A204.1 (cell line): ENCODE results near the gene CRY2.
"Not testable (repeated sequence)": the region's sequence is repeated elsewhere in the genome, so short reads cannot be mapped to it uniquely, and the experiment has no call there.

ENCODE experiments used
- FAIRE-seq: peaks from 2 replicates; lab custom pipeline; 2012; peaks lifted over from hg19 to GRCh38; lab: Jason Lieb, UNC

Gene CRY2

DNA sequence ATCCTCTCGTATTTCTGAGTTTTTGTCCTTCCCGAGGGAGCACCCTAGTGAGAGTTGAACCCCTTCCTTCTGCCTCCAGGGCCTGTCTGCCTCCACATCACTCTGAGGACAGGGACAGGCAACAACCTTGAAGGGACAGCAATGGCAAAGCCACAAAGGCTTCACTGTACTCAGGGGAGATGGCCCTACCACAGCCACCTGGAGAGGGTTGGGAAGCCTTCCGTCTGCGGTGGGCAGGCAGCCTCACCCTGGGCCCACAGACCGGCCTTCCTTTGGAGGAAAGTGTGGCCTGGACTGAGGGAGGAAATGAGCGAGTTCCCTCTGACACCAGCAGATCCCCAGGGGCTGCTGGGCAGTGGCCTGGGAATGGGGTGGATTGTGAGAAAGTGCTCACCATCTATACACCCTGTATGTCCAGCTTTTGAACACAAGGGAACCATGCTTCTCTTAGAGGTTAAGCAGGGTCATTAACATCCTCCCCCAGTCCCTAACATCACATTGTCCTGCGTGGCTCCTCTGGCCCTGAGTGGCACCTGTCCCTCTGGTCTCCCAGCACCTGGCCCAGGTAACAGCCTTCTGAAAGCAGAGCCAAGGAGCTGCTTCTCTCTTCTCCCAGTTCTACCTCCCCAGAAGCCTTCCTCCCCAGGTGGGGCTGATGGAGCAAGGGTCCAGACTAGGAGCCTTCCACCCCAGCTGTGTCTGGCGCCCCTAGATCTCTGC, 35.5 kb upstream of the CRY2 start:
- no peak for FAIRE-seq

DNA sequence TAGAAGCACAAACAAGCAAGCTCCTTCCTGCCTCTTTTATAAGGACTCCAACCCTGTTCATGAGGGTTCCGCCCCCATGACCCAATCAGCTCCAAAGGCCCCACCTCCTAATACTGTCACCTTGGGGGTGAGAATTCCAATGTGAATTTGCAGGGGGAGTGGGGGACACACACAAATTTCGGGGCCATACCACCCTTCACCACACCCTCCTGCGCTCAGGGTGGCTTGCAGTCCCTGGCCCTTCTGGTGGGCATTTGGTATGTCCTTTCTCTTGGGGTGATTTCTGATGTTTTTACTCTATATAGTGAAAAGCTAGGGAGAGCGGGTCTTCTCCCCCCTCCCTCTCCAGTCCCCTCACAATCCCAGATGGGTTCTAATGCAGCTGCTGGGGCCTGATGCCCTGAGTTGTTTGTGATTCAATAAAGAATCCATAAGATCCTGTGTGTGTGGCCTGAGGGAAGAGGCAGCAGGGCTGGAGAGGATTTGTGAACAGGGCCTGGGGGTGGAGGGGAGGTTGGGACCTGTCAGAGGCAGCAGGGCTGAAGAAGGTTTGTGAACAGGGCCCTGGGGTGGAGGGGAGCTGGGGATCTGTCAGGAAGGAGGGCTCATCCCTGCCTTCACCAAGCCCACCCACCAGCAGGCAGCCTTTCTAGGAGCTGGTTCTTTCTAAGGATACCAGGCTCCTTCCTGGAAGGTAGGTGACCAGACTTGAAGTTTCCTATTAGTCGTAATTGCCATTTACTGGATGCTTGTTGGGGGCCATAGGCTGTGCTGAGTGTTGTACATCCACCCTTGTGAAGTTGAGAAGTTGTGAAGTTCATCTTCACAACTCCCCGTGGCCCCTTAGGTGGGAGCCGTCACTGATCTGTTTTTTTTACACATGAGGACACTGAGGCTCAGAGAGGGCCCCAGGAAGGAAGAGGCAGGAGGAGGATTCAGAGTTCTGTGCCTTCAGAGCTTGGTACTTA, 34.4 kb upstream of the CRY2 start:
- FAIRE-seq = no peak

DNA sequence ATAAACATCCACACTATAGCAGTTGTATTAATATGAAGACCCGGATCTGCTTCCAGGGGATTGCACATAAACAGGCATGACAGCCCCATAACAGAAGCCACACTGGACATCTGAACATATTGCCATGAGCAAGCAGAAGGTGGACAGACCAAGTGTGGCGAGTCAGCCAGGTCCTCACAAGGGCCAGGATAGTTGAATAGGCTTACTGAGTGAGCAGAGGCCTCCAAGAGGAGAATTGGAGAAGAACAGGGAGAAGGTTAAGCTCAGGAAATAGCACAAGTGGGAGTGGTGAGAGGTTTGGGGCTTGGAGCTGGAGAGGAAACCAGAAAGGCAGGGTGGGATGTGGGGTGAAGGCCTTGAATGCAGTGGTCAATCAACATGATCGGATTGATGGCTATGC, 31.5 kb upstream of the CRY2 start:
- no peak for FAIRE-seq

DNA sequence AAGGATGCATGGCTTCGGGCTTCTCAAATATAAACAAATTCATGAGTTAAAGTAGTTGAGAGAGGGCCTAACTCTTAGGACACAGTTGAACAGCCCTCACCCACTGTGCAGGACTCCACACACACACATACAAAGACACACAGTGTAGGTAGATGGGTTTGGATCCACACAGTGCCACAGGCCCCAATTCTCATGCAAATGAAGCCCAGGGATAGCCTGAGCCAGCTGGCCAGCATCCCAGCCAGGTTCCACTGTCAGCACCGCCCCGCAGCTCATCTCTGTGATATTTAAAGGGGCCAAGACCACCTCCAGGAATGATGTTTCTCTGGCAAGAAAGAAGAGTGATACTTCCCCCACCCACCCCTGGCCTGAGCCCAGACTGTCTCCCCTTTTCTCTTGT, 30.7 kb upstream of the CRY2 start:
- FAIRE-seq = no peak

DNA sequence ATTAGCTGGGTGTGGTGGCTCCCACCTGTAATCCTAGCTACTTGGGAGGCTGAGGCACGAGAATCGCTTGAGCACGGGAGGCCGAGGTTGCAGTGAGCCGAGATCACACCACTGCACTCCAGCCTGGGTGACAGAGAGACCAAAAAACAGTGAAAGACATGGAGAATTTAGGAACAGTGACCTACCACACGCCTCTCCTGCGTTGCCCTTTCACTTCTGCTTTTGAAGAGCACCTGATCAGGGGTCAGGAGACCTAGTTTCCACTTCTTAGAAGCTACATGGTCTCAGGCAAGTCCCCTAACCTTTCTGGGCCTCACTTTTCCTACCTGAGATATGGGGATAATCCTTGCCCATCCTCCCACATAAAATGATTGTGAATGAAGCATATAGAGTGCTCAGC, 30.1 kb upstream of the CRY2 start:
- FAIRE-seq = no peak

DNA sequence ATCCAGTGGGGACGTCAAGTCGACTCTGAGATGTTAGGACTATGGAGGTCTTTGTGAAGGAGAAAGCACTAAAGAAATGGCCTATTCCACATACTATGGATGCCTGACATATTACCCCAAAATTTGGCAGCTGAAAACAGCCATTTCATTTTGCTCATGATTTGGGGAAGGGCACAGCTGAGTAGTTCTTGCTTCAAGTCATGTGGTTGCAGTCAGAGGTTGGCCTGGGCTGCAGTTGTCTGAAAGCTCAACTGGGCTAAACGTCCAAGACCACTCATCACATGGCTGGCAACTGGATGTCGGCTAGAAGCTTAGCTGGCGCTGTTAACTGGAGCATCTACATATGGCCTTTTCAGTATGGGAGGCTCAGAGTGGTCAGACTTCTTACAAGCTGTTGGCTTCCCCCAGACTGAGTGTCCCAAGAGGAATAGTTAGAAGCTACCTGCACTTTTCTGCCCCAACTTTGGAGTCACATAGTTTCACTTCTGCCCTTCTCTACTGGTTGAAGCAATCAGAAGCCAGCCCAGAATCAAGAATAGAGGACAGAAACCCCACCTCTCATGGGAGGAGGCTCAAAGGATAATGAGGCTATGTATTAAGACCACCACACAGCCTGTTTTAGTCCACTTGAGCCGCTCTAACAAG, 28.2 kb upstream of the CRY2 start:
- no peak for FAIRE-seq

DNA sequence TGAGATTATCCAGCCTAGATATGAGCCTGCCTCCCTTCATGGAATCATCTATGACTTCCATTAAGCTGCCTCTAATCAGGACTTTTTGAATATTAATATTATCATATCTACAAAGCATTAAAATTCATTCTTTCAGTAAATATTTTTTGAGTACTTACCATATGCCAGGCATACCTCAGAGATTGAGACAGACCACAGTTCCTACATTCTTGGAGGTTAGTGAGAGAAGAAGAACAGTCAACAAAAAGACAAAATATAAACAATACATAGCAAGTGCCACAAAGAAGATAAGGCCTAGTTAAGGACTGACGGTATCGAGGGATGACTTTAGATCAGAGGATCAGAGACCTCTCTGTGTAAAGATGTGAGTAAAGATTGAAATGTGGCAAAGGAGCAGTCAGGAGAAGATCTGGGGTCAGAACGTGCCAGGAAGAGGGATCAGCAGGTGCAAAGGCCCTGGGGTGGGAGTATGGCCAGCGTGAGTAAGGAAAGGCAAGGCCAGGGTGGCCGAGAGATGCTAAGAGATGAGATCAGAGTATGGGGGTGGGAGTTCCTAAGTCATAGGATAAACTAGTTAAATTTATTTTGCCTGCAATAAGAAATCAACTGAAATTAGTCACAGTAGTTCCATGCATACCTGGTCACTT, 26.9 kb upstream of the CRY2 start:
- FAIRE-seq = no peak

DNA sequence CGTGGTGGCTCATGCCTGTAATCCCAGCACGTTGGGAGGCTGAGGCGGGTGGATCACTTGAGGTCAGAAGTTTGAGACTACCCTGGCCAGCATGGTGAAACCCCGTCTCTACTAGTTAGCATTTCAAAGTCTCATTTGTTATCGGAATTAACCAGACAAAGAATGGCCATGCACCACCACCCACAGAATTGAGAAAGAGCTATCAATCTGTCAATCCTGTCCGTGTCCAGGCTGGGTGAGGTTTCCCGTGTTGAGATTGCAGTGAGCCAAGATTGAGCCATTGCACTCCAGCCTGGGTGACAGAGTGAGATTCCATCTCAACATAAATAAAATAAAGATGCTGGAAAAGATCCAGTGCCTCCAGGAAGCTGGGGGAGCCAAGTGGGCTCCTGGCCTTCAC, 20.8 kb upstream of the CRY2 start:
- FAIRE-seq = peak; percentile 100

DNA sequence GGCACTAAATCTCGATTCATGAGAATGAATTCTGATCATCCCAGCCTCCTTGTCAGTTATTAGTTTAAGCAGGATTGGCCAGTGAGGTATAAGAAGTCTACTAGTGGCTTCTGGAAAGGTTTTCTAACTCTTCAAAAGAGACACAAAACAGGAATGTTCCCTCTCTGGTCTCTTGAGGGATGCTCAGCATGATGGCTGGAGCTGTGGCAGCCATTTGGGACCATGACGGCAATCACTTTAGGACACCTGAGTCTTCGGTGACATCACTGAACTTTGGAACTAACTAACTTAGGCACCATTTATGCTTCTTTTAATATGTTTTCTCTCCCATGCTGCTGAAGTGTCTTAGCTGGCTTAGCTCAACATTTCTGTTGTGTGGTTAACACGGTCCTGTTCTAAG, 20.2 kb upstream of the CRY2 start:
- FAIRE-seq = no peak

DNA sequence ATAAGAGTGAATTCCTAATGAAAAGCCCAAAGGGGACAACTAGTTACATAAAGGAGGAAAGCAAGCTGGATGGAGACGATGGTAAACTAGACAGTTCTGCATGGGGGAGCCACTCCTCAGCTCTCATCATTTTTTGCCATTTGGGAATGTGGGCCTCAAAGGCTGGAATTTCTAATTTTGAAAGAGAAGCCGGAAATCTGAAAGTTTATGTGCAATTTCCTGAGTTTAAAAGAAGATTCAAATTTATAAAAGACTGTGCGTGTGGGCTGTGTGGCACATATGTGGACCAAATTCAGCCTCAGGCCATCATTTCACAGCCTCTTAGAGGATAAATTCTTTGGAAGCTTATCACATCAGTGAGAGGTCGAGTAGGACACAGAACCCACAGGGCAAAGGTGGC, 18.3 kb upstream of the CRY2 start:
- FAIRE-seq = no peak

DNA sequence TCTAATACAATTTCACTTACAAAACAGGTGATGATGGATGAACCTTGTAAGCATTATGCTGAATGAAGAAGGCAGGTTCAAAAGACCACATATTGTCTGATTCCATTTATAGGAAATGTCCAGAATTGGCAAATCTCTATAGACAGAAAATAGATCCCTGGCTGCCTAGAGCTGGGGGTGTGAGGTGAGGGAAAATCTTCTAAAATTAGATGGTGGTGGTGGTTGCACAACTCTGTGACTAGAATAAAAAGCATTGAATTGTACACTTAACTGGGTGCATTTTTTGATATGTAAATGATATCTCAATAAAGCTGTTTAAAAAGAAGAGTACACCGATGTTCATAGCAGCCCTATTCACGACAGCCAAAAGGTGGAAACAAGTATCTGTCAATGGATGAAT, 16.7 kb upstream of the CRY2 start:
- FAIRE-seq = no peak

DNA sequence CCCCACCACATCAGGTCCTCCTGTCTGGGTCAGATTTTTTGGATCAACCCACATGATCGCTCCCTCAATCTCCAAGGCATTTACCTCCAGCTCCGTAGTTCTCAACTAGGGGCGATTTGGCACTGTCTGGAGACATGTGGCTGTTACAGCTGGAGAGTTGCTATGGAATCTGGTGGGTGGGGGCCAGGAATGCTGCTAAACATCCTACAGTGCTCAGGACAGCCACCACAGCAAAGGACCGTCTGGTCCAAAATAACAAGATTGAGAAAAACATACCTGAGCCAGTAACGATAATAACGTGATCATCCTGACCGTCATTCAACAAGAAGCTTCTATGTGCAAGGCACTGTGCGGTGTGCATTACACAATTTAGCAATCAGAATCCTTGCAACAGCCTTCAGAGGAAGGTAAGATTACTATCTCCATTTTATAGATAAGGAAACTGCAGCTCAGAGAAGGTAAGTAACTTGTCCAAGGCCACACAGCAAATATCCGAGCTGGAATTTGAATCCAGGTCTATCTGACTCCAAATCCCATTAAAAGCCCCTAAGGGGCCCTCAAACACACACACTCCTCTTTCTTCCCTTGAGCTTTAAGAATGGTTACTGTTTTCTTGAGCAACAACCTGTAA, 14.3 kb upstream of the CRY2 start:
- FAIRE-seq = no peak

DNA sequence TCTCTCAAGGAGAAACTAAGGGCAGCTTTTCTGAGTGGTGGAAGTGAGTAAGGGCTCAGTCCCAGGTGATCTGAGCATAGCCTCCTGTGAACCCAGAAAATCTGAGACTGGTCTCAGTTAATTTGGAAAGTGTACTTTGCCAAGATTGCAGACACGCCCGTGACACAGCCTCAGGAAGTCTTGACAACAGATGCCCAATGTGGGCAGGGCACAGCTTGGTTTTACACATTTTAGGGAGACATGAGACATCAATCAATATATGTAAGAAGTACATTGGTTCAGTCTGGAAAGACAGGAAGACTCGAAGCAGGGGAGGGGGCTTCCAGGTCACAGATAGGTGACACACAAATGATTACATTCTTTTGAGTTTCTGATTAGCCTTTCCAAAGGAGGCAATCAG, 13.5 kb upstream of the CRY2 start:
- no peak for FAIRE-seq

DNA sequence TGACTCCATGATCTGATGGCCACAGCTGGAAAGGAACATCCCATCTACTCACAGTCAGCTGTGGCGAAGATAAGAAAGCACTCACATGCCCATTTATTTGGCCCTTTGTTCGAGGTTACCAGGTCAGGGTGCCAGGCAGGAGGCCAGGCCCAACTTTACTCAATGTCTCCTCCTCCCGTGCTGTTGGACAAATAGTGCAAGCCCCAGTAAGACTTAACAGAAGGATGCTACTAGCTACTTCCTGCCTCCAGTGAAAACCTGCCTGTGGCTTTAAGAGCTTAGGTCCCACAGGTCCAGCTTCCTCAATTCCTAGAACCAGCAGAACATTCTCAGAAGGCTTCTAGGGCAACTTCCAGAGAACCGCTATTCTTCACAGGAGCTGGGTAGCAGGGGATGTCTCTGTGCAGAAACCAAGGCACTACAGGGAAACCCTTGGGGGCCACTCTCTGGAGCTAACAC, 12.9 kb upstream of the CRY2 start:
- no peak for FAIRE-seq

DNA sequence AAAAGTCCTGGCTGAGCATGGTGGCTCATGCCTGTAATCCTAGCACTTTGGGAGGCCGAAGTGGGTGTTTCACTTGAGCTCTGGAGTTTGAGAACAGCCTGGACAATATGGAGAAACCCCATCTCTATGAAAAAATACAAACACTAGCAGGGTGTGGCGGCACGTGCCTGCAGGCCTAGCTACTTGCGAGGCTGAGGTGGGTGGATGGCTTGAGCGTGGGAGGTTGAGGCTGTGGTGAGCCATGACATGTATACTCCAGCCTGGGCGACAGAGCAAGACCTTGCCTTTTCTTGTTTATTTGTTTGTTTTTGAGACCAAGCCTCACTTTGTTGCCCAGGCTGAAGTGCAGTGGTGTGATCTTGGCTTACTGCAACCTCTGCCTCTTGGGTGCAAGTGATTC, 8.1 kb upstream of the CRY2 start:
- FAIRE-seq = no peak

DNA sequence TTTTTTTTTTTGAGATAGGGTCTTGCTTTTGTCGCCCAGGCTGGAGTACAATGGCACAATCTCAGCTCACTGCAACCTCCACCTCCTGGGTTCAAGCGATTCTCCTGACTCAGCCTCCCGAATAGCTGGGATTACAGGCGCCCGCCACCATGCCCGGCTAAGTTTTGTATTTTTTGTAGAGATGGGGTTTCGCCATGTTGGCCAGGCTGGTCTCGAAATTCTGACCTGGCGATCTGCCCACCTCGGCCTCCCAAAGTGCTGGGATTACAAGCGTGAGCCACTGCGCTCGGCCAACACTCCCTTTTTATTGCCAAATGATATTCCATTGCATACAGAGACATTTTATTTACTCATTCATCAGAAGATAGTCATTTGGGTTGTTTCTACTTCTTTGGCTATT, 7.0 kb upstream of the CRY2 start:
- FAIRE-seq = not testable (repeated sequence)

DNA sequence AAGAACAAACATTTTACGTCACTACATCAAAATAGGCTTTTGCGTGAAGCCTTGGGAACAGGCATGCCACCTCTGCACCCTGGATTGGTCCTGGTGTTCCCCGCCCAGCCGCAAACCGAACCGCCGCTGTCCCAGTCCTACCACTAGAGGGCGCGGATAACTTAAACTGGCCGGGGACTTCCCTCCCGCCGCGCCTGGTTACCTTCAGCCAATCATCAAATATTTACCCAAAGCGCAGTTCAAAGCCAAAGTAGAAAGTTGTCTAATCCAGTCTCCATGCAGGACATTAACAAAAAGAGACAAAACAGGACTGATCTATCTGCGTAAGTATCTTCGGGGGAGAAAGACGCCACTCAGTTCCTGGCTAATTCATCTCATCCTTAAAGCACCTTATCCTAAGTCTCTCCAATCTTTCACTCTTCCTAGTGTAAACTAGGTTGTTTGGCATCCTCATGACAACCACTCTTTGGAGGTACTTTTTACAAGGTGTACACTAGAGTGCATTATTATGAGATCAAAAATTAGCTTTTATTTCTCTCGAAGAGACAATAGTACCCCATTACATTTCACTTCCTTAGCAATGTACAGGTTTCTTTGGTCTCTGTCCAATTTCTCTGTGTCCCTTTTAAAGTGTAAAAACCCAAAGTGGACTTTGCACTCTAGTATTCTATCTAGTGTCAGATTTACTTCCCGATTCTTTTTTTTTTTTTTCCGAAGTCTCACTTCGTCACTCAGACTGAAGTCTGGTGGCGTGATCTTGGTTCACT, 3.9 kb upstream of the CRY2 start:
- FAIRE-seq = no peak

DNA sequence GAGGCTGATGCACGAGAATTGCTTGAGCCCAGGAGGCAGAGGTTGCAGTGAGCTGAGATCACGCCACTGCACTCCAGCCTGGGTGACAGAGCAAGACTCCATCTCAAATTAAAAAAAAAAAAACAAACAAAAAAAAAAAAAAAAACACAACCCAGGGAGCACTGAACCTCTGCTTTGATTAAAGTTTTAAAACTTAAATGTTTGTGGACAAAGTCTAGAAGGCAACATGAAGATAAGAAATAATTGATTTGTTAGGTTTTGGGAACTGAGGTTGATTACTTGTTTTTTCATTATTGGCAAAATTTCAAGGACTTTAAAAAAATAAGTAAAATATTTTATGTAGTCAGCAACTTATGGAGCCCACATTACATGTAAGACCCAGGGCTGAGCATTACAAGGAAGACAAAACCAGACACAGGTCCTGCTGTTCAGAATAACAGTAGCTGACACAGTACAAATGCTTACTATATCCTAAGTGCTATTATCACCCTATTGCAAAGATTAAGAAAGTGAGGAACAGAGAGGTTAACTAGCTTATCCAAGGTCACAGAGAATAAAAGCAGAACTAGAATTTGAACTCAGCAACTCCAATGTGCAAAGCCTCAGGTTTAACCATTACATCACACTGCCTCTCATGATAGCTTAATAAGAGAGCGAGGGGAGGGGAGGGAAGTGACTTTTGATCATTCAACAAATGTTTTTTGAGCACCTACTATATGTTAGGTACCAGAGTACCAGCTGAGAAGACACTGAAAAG, 2.3 kb upstream of the CRY2 start:
- no peak for FAIRE-seq

DNA sequence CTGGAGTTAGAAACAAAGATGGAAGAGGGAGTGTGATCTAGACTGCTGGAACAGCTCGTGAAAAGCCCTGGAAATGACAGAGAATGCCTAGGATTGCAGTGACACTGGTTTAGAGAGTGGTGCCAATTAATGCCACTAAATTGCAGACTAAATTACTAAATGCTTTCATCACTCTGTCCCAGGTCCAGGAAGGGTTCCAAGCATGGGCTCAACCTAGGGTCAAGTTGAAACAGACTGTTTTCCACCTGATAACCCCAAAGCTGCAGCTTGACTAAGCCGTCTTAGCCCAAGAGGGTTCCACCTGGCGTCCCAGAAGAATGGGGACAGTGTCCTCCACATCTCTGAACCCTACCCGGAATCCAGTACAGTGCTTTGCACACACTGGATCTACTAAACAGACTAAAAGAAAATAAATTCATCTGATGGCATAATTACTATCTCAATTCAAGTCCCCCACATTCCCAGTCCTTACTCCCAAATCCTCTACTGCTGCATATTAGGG, 1.1 kb upstream of the CRY2 start:
- no peak for FAIRE-seq

DNA sequence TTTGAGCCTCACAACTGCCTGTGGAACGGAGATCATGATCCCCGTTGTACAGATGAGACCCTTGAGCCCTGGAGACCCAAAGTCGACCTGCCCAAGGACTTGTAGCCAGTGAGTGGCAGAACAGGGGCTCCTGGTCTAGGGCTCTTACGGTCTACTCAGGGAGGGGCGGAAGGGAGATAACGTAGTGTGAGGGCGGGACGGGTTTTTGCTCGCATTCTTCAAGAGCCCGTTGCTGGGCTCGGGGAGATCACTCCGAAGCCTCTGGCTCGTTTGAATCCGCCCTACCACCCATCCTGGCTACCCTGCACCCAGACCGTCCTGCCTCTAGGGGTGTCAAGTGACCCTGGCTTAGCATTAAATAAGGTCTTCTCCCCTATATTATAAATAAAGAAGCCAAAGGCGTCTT, 639 bp downstream of the CRY2 start:
- no peak for FAIRE-seq
